GM21528 (cell line): ENCODE measurements around the gene SGPL1.

Experiments
- ATAC-seq: cut with Tn5 transposase; IDR thresholded peaks from one replicate; pipeline ENCODE4 v1.9.1; 2021; ENCODE audit warnings: mild to moderate bottlenecking, moderate library complexity; ENCODE audit not compliant: unreplicated experiment, low FRiP score

Gene SGPL1

GRCh38 chr10:70780370-70780760 lies 35.4 kb upstream of the SGPL1 start:
- no peak for ATAC-seq

GRCh38 chr10:70780772-70781171 lies 35.0 kb upstream of the SGPL1 start:
- no peak for ATAC-seq

GRCh38 chr10:70781461-70782051 lies 34.2 kb upstream of the SGPL1 start:
- no peak for ATAC-seq

GRCh38 chr10:70782086-70782745 lies 33.5 kb upstream of the SGPL1 start:
- no peak for ATAC-seq

- no peak for ATAC-seq
Measured at GRCh38 chr10:70782746-70783680, 32.7 kb upstream of the SGPL1 start.

GRCh38 chr10:70784016-70784415 lies 31.7 kb upstream of the SGPL1 start:
- ATAC-seq, result no peak

GRCh38 chr10:70784471-70784870 lies 31.3 kb upstream of the SGPL1 start:
- ATAC-seq, result no peak

GRCh38 chr10:70785190-70785589 lies 30.6 kb upstream of the SGPL1 start, which contains the start of gene TBATA:
Gene TBATA, minus strand, starts transcription at chr10:70785377. Its CDS starts 1,998 bp downstream, at chr10:70783379.
- no peak for ATAC-seq

- no peak for ATAC-seq
Measured at GRCh38 chr10:70786799-70787415, 28.8 kb upstream of the SGPL1 start.

- no peak for ATAC-seq
Measured at GRCh38 chr10:70791386-70792039, 24.2 kb upstream of the SGPL1 start.

- no peak for ATAC-seq
Measured at GRCh38 chr10:70795613-70796012, 20.1 kb upstream of the SGPL1 start.

- no peak for ATAC-seq
Measured at GRCh38 chr10:70797840-70798239, 17.9 kb upstream of the SGPL1 start.

- ATAC-seq, result no peak
Measured at GRCh38 chr10:70799124-70799523, 16.6 kb upstream of the SGPL1 start.

GRCh38 chr10:70801854-70802253 lies 13.9 kb upstream of the SGPL1 start:
- ATAC-seq, result no peak

GRCh38 chr10:70803775-70804420 lies 11.8 kb upstream of the SGPL1 start:
- no peak for ATAC-seq

GRCh38 chr10:70804421-70804808 lies 11.3 kb upstream of the SGPL1 start:
- ATAC-seq, result no peak

- no peak for ATAC-seq
Measured at GRCh38 chr10:70805619-70806215, 10.0 kb upstream of the SGPL1 start.

- ATAC-seq, result no peak
Measured at GRCh38 chr10:70806841-70807240, 8.9 kb upstream of the SGPL1 start.

- no peak for ATAC-seq
Measured at GRCh38 chr10:70807556-70807955, 8.2 kb upstream of the SGPL1 start.
